Measurements from ENCODE around the gene CBL.
"Not testable (repeated sequence)": the region's sequence is repeated elsewhere in the genome, so short reads cannot be mapped to it uniquely, and the experiment has no call there.

The CBL gene

DNA sequence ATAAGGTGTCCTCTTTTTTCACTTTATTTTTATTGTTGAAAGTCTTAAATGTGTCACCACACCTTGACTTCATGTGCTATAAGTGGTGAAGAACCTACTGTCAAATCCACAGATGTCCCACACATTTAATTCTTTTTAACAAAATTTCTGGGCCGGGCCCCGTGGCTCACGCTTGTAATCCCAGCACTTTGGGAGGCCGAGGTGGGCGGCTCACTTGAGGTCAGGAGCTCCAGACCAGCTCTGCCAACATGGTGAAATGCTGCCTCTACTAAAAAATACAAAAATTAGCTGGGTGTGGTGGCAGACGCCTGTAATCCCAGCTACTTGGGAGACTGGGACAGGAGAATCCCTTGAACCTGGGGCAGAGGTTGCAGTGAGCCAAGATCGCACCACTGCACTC is 3.0 kb downstream of the CBL start:
- no peak for DNase-seq (ENCODE audit: low read depth in 2 of 3, low spot score in 2 of 3)

DNA sequence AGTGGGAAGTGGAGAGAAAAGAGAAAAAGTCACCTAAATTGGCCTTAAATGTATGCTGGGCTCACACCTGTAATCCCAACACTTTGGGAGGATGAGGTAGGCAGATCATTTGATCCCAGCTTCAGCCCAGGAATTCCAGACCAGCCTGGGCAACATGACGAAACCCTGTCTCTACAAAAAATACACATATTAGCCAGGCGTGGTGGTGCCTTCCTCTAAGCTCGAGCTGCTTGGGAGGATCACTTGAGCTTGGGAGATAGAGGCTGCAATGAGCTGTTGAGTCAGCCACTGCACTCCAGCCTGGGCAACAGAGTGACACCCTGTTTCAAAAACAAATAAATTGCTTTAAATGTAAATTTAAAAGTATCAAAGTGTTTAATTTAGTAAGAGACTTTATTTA is 3.9 kb downstream of the CBL start:
- no peak for DNase-seq (ENCODE audit: low read depth in 2 of 3, low spot score in 2 of 3)

DNA sequence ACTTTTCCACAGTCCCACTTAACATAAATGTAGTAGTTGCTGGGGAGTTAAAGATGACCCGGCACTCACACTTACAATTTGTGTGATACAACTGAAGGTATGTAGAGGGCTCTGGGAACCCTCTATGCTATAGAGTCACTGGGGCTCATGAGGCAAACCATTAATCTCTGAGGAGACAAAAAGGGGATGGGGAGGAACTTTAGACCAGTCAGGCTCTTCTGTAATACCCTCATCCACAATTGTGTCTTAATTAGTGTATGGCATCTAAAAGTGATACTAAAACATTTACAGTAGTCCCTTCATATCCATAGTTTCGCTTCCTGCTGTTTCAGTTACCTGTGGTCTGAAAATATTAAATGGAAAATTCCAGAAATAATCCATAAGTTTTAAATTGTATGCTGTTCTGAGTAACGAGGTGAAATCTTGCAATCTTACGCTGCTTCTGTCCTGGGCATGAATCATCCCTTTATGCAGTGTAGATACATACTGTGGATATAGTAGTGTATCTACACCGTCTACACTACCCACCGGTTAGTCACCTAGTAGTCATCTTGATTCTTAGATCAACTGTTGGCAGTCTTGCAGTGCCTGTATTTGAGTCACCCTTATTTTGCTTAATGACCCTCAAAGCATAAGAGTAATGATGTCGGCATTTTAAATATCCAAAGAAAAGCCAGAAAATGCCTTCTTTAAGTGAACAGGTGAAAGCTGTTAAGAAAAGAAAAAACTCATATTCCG is 12.2 kb downstream of the CBL start:
- DNase-seq (ENCODE audit: low read depth in 2 of 3, low spot score in 2 of 3): no peak

DNA sequence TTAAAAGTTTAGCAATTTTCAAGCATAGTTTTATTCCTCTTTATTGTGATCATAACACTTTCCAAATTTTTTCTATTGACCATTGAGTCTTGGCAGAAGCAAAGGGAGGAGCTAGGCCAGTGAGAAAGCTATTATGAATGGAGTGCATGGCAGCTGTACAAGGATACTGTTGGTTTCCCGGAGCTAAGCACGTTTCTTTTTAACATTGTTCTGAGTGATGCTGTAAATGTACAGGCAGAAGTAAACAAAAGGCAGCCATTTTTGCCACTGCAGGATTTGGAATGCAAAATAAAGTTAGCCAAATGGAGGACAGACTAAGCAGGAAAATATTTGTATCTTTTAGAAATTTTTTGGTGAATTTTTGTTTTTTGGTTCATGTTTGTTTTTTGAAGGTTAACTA is 16.2 kb downstream of the CBL start:
- DNase-seq (ENCODE audit: low read depth in 2 of 3, low spot score in 2 of 3): no peak

DNA sequence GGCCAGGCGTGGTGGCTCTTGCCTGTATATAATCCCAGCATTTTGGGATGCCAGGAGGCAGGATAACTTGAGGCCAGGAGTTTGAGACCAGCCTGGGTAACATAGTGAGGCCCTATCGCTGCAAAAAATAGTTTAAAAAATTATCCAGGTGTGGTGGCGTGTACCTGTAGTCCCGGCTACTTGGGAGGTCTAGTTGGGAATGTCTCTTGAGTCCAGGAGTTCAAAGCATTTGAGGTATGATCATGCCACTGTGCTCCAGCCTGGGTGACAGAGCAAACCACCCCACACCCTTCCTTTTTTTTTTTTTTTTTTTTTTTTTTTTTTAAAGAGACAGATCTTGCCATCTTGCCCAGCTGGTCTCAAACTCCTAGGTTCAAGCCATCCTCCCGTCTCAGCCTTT is 16.8 kb downstream of the CBL start:
- no peak for DNase-seq (ENCODE audit: low read depth in 2 of 3, low spot score in 2 of 3)

DNA sequence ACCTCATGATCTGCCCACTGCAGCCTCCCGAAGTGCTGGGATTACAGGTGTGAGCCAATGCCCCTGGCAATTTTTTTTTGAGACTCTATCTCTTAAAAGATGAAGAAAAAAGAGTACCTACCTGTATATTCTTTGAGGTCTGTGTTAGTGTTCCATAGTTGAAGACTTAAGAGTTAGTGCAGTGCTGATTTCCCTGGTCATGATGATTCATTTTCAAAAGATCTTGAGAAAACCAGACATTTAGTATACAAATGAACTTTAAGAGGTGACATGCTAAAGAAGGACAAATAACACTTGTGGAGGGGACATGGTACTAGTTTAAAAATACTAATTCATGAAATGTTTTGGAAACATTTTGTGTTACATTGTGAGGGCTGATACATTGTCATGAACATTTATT is 17.7 kb downstream of the CBL start:
- DNase-seq (ENCODE audit: low read depth in 2 of 3, low spot score in 2 of 3): no peak

DNA sequence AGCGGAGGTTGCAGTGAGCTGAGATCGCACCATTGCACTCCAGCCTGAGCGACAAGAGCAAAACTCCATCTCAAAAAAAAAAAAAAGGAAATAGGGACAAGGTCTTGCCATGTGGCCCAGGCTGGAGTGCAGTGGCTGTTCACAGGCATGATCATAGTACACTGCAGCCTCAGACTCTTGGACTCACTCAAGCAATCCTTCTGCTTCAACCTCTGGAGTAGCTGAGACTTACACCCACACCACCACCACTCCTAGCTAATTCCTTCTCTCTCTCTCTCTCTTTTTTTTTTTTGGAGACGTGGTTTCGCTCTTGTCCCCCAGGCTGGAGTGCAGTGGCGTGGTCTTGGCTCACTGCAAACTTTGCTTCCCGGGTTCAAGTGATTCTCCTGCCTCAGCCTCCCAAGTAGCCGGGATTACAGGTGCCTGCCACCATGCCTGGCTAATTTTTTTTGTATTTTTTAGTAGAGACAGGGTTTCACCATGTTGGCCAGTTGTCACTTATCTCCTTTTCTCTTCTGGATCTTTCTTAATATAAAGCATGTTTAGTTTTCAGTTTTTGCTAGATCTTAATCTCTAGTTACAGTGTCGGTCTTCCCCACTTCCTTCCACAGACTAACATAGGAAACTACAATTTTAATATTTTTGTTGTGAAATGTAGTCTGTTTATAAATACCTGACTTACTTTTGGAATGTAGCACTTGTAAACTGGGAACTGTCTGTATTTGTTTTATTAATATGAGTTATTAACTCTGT is 22.6 kb downstream of the CBL start:
- DNase-seq (ENCODE audit: low read depth in 2 of 3, low spot score in 2 of 3): not testable (repeated sequence)

DNA sequence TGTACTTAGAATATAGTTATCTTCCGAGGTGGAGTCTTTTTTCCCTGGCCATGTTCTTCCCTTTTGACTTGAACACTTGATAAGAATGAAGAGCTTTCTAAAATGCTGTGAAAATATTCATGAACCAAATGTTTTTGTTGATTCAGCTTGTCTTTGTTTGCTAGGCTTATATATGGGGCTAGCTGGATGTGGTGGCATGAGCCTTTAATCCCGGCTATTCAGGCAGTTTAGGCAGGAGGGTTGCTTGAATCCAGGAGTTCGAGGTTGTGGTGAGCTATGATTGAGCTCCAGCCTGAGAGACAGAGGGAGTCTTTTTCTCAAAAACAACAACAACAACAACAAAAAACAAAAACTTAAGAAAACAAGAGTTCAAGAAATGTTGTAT is 23.1 kb downstream of the CBL start:
- DNase-seq (ENCODE audit: low read depth in 2 of 3, low spot score in 2 of 3): no peak

DNA sequence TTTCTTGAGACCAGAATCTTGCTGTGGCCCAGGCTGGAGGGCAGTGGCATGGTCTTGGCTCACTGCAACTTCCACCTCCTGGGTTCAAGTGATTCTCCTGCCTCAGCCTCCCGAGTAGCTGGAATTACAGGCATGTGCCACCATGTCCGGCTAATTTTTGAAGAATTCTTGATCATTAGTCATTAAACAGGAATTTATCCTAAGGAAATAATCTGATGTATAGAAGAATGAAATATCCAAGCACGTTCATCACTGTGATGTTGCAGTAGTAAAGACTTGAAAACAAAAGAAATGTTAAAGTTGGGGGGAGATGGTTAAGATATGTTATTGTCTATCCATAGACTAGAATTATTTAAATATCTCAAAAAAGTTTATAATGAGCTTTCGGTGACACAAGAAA is 23.6 kb downstream of the CBL start:
- no peak for DNase-seq (ENCODE audit: low read depth in 2 of 3, low spot score in 2 of 3)

DNA sequence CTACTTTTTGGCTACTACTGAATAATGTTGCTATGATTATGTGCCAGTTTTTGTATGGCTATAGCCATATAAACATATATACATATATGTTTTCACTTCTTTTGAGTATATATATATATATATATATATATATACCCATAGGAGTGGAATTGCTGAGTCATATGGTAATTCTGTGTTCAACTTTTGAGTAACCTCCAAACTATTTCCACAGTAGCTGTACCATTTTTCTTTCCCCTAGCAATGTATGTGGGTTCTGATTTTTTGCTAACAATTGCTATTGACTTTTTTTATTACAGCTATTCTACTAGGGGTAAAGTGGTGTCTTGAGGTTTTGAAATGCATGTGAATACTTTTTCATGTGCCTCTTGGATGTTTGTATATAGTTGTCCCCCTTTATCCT is 30.4 kb downstream of the CBL start:
- DNase-seq (ENCODE audit: low read depth in 2 of 3, low spot score in 2 of 3): no peak

DNA sequence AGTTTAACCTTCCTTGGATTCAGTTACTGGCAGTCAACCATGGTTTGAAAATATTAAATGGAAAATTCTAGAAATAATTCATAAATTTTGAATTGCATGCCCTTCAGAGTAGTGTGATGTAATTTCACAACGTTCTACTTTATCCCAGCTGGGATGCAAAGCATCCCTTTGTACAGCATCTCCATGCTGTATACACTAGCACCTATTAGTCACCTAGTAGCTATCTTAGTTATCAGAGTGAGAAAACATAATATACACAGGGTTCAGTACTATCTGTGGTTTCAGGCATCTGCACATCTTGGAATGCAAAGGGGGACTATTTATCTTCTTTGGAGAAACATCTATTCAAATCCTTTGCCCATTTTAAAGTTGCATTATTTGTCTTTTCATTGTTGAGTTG is 30.8 kb downstream of the CBL start:
- DNase-seq (ENCODE audit: low read depth in 2 of 3, low spot score in 2 of 3): no peak

DNA sequence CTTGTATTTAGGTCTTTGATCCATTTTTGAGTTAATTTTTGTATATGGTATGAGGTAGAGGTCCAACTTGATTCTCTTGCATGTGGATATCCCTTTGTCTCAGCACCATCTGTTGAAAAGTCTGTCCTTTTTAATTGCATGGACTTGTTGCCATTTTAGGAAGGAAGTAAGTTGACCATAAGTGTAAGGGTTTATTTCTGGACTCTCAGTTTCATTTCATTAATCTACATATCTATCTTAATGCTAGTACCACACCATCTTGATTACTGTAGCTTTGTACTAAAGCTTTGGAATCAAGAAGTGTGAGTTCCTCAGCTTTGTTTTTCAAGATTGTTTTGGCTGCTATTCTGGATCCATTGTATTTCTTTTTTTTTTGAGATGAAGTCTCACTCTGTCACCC is 31.4 kb downstream of the CBL start:
- DNase-seq (ENCODE audit: low read depth in 2 of 3, low spot score in 2 of 3): no peak

DNA sequence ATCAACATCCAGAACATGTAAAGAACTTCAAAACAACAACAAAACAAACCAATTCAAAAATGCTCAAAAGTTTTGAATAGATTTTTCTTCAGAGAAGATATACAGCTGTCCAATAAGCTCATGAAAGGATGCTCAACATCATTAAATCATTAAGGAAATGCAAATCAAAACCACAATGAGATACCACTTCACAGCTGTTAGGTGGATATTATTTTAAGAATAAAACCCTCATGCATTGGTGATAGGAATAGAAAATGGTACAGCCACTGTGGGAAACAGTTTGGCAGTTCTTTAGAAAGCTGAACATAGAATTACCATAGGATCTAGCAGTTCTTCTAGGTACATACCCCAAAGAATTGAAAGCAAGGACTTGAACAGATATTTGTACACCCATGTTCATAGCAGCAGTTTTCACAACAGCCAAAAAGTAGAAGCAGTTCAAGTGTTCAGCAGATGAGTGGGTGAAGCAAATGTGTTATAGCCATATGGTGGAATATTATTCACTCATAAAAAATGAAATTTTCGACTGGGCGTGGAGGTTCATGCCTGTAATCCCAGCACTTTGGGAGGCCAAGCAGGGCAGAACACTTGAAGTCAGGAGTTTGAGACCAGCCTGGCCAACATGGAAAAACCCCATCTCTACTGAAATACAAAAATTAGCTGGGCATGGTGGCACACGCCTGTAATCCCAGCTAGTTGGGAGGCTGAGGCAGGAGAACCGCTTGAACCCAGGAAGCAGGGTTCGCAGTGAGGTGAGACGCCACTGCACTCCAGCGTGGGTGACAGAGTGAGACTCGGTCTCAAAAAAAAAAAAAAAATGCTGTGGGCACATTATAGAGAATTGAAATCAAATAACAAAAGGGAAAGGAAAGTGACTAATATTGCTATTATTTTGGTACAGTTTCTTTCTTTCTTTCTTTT is 42.9 kb downstream of the CBL start:
- DNase-seq (ENCODE audit: low read depth in 2 of 3, low spot score in 2 of 3): no peak

DNA sequence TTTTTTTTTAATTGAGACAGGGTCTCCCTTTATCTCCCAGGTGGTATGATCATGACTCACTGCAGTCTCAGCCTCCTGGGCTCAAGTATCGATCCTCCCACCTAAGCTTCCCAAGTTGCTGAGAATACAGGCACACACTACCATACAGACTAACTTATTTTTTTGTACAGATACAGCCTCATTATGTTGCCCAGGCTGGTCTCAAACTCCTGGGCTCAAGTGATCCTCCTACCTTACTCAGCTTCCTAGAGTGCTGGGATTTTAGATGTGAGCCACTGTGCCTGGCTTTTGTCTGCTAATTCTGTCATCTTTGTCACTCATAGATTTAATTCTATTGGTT is 43.5 kb downstream of the CBL start:
- no peak for DNase-seq (ENCODE audit: low read depth in 2 of 3, low spot score in 2 of 3)

DNA sequence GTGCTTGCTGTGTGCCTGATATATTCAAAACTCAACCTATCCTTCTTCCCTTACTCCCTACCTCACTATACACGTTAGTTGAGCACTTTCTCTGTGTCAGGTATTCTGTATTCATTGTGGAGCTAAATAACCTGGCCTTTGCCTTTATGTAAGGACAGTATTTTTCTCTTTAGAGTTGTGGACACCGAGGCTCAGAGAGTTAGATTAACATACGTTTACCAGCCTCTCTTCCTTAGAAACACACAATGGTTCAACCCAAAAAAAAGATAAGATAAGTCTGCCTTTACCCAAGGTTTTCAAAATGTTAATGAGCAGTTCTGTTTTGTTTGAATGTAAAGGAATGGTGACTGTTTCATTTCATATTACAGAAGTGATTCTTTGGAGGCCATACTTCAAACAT is 45.0 kb downstream of the CBL start:
- no peak for DNase-seq (ENCODE audit: low read depth in 2 of 3, low spot score in 2 of 3)

DNA sequence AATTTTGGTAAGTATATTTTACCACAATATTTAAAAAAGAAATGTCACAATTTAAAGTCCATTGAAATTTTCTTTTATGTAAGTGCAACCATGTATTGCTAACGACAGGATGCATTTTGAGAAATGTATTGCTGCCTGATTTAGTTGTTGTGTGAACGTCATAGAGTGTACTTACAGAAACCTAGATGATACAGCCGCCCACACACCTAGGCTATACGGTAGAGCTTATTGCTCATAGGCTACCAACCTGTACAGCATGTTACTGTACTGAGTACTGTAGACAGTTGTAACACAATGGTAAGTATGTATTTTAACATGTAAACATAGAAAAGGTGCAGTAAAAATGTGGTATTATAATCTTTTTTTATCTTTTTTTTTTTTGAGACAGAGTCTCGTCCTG is 48.1 kb downstream of the CBL start:
- DNase-seq (ENCODE audit: low read depth in 2 of 3, low spot score in 2 of 3): no peak

DNA sequence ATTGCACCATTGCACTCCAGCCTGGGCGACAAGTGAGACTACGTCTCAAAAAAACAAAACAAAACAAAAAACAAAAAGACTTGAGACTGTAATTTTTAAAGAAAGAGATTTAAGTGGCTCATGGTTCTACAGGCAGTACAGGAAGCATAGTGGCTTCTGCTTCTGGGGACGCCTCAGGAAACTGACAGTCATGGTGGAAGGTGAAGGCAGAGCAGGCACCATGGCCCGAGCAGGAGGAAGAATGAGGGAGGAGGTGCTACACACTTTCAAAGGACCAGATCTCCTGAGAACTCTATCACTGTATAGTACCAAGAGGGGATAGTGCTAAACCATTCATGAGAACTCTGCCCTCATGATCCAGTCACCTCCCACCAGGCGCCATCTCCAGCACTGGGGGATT is 52.0 kb downstream of the CBL start:
- DNase-seq (ENCODE audit: low read depth in 2 of 3, low spot score in 2 of 3): no peak

DNA sequence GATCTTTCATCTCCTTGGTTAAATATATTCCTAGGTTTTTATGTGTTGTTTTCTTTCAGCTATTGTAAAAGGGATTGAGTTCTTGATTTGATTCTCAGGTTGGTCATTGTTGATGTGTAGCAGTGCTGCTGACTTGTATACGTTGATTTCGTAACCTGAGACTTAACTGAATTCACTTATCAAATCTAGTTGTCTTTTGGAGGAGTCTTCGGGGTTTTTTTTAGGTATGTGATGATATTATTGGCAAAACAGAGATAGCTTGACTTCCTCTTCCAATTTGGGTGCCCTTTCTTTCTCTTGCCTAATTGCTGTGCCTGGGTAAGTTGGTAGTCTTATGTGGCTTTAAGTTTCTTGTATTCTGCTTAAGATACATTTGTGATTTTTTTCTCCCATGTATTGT is 52.8 kb downstream of the CBL start:
- no peak for DNase-seq (ENCODE audit: low read depth in 2 of 3, low spot score in 2 of 3)

DNA sequence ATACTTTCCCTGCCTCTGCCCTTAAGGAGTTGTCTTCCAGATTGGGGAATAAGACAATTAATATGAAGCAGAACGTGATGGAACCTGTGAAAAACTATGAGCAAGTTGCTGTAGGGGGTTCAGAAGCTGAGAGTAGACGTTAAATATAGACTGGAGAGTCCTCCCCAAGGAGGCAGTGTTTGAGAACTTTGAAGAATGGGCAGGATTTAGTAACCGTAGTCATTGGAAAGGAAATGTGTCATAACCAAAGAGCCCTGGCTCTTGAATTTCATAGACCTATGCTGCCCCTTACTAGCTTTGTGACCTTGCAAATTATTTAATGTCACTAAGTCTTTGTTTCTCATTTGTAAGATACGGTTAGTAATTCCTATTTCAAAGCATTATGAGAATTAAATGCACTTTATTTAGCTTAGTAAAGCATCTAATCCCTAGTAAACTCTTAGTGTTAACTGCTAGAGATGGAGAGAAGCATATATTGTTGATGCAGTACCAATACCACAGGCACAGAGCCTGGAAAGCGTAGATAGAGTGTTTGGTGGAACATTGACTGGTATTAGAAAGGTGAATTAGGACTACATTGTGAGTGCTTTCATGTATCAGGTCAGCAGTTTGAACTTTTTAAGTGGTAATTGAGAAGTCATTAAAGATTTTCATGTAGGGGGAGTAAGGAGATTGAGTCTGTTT is 56.7 kb downstream of the CBL start:
- DNase-seq (ENCODE audit: low read depth in 2 of 3, low spot score in 2 of 3): no peak

DNA sequence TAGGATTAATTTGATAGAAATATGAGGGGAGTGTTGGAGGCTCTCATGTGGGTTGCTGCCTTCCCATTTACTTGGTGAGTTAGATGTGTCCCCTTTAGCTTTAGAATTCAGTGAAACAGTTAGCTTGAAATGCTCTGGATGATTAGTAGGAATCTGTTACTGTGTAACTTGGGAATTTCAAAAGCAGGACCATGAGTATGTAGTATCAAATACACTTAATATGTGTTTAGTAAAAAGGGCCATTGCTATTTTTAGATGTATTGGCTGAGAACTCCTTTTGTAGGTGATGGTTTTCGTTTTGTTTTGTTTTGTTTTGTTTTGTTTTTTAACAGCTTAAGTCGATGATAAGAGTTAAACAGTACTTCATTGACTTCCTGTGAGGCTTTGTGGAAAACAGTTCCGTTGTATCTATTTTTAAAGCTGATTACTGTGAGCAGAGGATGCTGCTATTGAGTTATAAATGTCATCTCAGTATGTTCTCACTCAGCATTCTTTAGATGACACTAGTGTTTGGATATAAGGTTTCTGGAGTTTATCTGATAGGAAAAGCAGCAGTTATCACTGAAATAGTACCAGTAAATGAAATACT is 57.3 kb downstream of the CBL start:
- DNase-seq (ENCODE audit: low read depth in 2 of 3, low spot score in 2 of 3): no peak

DNA sequence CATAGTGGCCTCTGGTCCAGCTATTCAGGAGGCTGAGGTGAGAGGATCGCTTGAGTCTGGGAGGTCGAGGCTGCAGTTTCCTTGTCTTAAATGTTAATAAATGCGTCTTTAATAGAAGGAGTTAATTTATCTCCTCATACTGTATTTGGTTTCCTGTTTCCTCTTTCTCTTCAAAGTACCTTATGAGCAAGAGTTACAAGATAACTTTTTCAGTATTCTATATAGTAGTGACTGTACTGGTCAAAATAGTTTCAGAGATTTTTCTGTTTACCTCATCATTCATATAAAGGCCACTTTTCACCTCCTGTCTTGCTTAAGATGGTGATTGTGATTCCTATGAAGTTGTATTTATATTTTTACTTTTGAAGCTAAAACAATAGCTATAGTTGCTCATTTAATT is 59.9 kb downstream of the CBL start:
- DNase-seq (ENCODE audit: low read depth in 2 of 3, low spot score in 2 of 3): no peak
